GM12878 (cell line): ENCODE results near the gene KRCC1. TPM values are rescaled to one million over a fixed set of nuclear protein-coding genes. Genes with fewer than 3 reads are reported as not detected.

Experiments used
- ATAC-seq: fragments of 200-7000 bp; cut with Tn5 transposase; 3 replicates; pipeline ENCODE4 v1.9.1; 2020; ENCODE audit warnings: mild to moderate bottlenecking, moderate library complexity
- BruUV-seq: library from RNA; stranded (reverse); fragments of 400-500 nt; replicated peaks from 2 replicates; lab custom pipeline; 2021; lab: Mats Ljungman, UMichigan
- CTCF ChIA-PET: fragments of 300-600 bp; sonication (Branson Sonifier 250); formaldehyde crosslinking; extraction: SDS; loops from one replicate; lab custom pipeline; 2021; ENCODE audit warnings: inconsistent platforms; lab: Yijun Ruan, JAX
- POLR2A ChIA-PET: fragments of 350-600 bp; formaldehyde crosslinking; extraction: SDS; loops from one replicate; lab custom pipeline; 2021; ENCODE audit warnings: inconsistent platforms; lab: Charles Lee
- RAD21 ChIA-PET: fragments of 300-600 bp; sonication (Branson Sonifier 250); formaldehyde crosslinking; loops from one replicate; lab custom pipeline; 2023; ENCODE audit warnings: antibody characterized with exemption; ENCODE audit not compliant: unreplicated experiment; lab: Charles Lee
- SMC1A ChIA-PET: fragments of 300-600 bp; sonication (Branson Sonifier 250); formaldehyde crosslinking; loops from one replicate; lab custom pipeline; 2023; ENCODE audit not compliant: unreplicated experiment, uncharacterized antibody; lab: Charles Lee
- DNase-seq: peaks from one replicate; pipeline ENCODE4 v3.0.0-alpha.2; 2011; ENCODE audit warnings: low read depth, low spot score
- FAIRE-seq: peaks from 3 replicates; lab custom pipeline; 2011; peaks lifted over from hg19 to GRCh38; lab: Jason Lieb, UNC
- H2AFZ ChIP-seq: 2 replicates; pipeline ENCODE4 v1.6.0; 2011; ENCODE audit warnings: low read depth, low read length, control low read depth; ENCODE audit not compliant: control insufficient read depth
- H3K27ac ChIP-seq: 2 replicates; pipeline ENCODE4 v1.5.1; 2011; ENCODE audit warnings: control low read depth; ENCODE audit not compliant: control insufficient read depth, insufficient read depth
- H3K27me3 ChIP-seq, 2 experiments: replicated peaks in 1 of 2; 2 replicates each; pipeline versions ENCODE4 v1.6.0 to v1.6.1; 2011; ENCODE audit warnings: low read length in 1 of 2; ENCODE audit not compliant: control insufficient read depth in 2 of 2, insufficient read depth in 2 of 2
- H3K36me3 ChIP-seq, 2 experiments: 2 replicates each; pipeline ENCODE4 v1.5.1; 2011; ENCODE audit warnings: low read length in 1 of 2; ENCODE audit not compliant: control insufficient read depth in 2 of 2, insufficient read depth in 2 of 2
- H3K4me1 ChIP-seq: 2 replicates; pipeline ENCODE4 v1.6.1; 2011; ENCODE audit warnings: mild to moderate bottlenecking, low read length, moderate library complexity, mixed read lengths; ENCODE audit not compliant: control insufficient read depth, insufficient read depth
- H3K4me2 ChIP-seq: 2 replicates; pipeline ENCODE4 v1.6.0; 2011; ENCODE audit warnings: control low read depth; ENCODE audit not compliant: control insufficient read depth, insufficient read depth
- H3K4me3 ChIP-seq: fragments of 200-600 bp; sonication (generic); 2 replicates; pipeline ENCODE4 v1.5.1; 2016
- H3K79me2 ChIP-seq: 2 replicates; pipeline ENCODE4 v1.6.0; 2011; ENCODE audit warnings: low read length; ENCODE audit not compliant: control insufficient read depth, insufficient read depth
- H3K9ac ChIP-seq: 2 replicates; pipeline ENCODE4 v1.8.0; 2011; ENCODE audit warnings: low read length, control low read depth, mixed read lengths; ENCODE audit not compliant: control insufficient read depth, insufficient read depth
- H3K9me3 ChIP-seq: replicated peaks from 3 replicates; pipeline ENCODE4 v1.5.1; 2011; ENCODE audit warnings: mild to moderate bottlenecking, low read length; ENCODE audit not compliant: control insufficient read depth, insufficient read depth
- H4K20me1 ChIP-seq: 2 replicates; pipeline ENCODE4 v1.6.0; 2011; ENCODE audit not compliant: control insufficient read depth, insufficient read depth
- BHLHE40 ChIP-seq, 2 experiments: fragments of 450-650 bp in 1 of 2; IDR thresholded peaks; 2 replicates each; pipeline ENCODE4 v1.6.1; 2011 to 2017; ENCODE audit warnings: low read depth in 2 of 2, borderline replicate concordance in 1 of 2, improper control_type of control experiment in 1 of 2, low read length in 1 of 2, mild to moderate bottlenecking in 1 of 2
- MEF2A ChIP-seq: IDR thresholded peaks from 2 replicates; pipeline ENCODE4 v1.6.1; 2011; ENCODE audit warnings: low read depth, mild to moderate bottlenecking, low read length, moderate library complexity; ENCODE audit not compliant: insufficient read depth
- NR2F1 ChIP-seq: fragments of 450-650 bp; conservative IDR thresholded peaks from 2 replicates; pipeline ENCODE4 v1.6.1; 2017; ENCODE audit warnings: mild to moderate bottlenecking
- POLR2A ChIP-seq: IDR thresholded peaks from 2 replicates; pipeline ENCODE4 v1.6.1; 2011; ENCODE audit warnings: low read depth, mild to moderate bottlenecking, low read length
- RUNX3 ChIP-seq: IDR thresholded peaks from 2 replicates; pipeline ENCODE4 v1.6.1; 2012; ENCODE audit warnings: low read length, inconsistent platforms
- SP1 ChIP-seq: IDR thresholded peaks from one replicate; pipeline ENCODE4 v1.6.1; 2011; ENCODE audit warnings: low read depth, low read length
- SUPT20H ChIP-seq: IDR thresholded peaks from 2 replicates; pipeline ENCODE4 v1.6.1; 2011; ENCODE audit warnings: low read depth, mild to moderate bottlenecking, low read length, moderate library complexity, borderline replicate concordance; ENCODE audit not compliant: control insufficient read depth
- TCF12 ChIP-seq: IDR thresholded peaks from 2 replicates; pipeline ENCODE4 v1.6.1; 2011; ENCODE audit warnings: low read depth, mild to moderate bottlenecking, low read length
- WGBS: methylation state at CpG from one replicate; pipeline ENCODE4 v1.1.6; 2016; ENCODE audit warnings: low lambda C conversion rate; ENCODE audit not compliant: insufficient replicate concordance, insufficient coverage; ENCODE audit errors: missing lambda C conversion rate; 5-methylcytosine and 5-hydroxymethylcytosine counted together
- in situ Hi-C: fragments of 300-500 bp; cut with MboI; formaldehyde crosslinking; loops from 9 replicates; pipeline ENCODE4 v1.14.3; 2018; ENCODE audit warnings: mixed read lengths
- intact Hi-C: fragments of 100-400 bp; cut with micrococcal nuclease; formaldehyde crosslinking; loops from one replicate; pipeline ENCODE4 v1.14.2; 2022; ENCODE audit not compliant: unreplicated experiment
- polyA plus RNA-seq, 11 experiments: library from polyadenylated mRNA; depleted of rRNA in 4 of 11; unstranded in 6 of 11; stranded (reverse) in 5 of 11; fragments of >200 nt; fragmentation: Nextera tagmentation in 4 of 11; fragmentation: Illumina TruSeq in 1 of 11; extraction: Ambion mirVana in 4 of 11; extraction: Trizol in 1 of 11; gene quantifications; 1 replicate in 1 of 11; 2 replicates in 10 of 11; pipeline versions ENCODE4 v1.2.1 to v1.2.3, GENCODE V29; 2011 to 2016; ENCODE audit warnings: inconsistent platforms in 2 of 11, missing spikeins in 2 of 11, low read depth in 1 of 11
- total RNA-seq, 4 experiments: library from RNA; depleted of rRNA in 3 of 4; stranded (reverse); fragments of >200 nt in 3 of 4; fragmentation: Illumina TruSeq in 1 of 4; extraction: Trizol in 1 of 4; gene quantifications; 2 replicates each; pipeline versions ENCODE4 v1.2.1 to v1.2.3, GENCODE V29; 2013 to 2021
- TF ChIP-seq, protein P1 (sequence below): fragments of 450-650 bp; IDR thresholded peaks from 2 replicates; pipeline ENCODE4 v1.6.1; 2017; ENCODE audit warnings: mild to moderate bottlenecking, moderate library complexity
- TF ChIP-seq, protein P2 (sequence below): fragments of 450-650 bp; IDR thresholded peaks from 2 replicates; pipeline ENCODE4 v1.6.1; 2018; ENCODE audit warnings: mild to moderate bottlenecking, low read depth, moderate library complexity; ENCODE audit not compliant: partially characterized antibody

KRCC1 gene
- total and polyA plus RNA-seq, 10 of the 15 experiments (the other 5 are each of a cell fraction or from before 2014, with no cell fraction given) = 3.8 to 27.2 (median 12.5) TPM

DNA sequence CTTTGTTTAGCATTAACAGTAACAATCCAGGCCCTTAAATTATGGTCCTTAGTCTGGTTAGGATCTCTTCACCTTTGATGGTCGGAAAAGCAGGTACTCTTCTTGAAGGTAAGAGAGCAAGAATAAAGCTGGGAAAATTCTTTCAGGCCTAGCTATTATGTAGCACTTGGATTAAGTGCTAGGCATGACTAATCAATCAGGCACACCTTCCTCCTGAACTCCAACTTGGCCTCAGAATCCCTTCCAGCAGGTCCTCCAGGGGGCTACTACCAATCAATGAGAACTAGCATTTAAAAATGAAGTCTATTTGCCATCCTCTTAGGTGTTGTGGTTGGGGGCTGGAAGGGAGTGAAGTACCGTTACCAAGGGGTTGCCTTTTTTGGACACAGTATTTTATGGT, 15.8 kb upstream of the KRCC1 start:
- Histone ChIP-seq H3K9me3 (no peaks in the 10 kb centered on the region), H3K27me3 (no peaks in the 10 kb centered on the region), H3K4me2 (no peak overlapping the region), H3K9ac (no peak overlapping the region), H3K36me3 (no peaks in the 10 kb centered on the region), H2AFZ (no peak overlapping the region), H3K4me3 (no peak overlapping the region), H3K4me1 (no peaks in the 10 kb centered on the region), H4K20me1 (no peaks in the 10 kb centered on the region), H3K27ac (no peak overlapping the region), H3K79me2 (no peaks in the 10 kb centered on the region)
- CTCF ChIA-PET = interaction anchor here (1.5 kb wide), 1 partner anchor 11 kb away, joined by 10 read pairs; no protein-coding TSS in a partner anchor
- intact Hi-C loops = no loop called here
- TF ChIP-seq POLR2A = no peak
- TF ChIP-seq NR2F1 = no peak
- TF ChIP-seq SP1 = no peak
- no peak for TF ChIP-seq BHLHE40 (IDR thresholded peaks at IDR 0.05; ENCODE audit: borderline replicate concordance in 1 of 2, low read depth in 2 of 2, low read length in 1 of 2)
- TF ChIP-seq, protein P1, sequence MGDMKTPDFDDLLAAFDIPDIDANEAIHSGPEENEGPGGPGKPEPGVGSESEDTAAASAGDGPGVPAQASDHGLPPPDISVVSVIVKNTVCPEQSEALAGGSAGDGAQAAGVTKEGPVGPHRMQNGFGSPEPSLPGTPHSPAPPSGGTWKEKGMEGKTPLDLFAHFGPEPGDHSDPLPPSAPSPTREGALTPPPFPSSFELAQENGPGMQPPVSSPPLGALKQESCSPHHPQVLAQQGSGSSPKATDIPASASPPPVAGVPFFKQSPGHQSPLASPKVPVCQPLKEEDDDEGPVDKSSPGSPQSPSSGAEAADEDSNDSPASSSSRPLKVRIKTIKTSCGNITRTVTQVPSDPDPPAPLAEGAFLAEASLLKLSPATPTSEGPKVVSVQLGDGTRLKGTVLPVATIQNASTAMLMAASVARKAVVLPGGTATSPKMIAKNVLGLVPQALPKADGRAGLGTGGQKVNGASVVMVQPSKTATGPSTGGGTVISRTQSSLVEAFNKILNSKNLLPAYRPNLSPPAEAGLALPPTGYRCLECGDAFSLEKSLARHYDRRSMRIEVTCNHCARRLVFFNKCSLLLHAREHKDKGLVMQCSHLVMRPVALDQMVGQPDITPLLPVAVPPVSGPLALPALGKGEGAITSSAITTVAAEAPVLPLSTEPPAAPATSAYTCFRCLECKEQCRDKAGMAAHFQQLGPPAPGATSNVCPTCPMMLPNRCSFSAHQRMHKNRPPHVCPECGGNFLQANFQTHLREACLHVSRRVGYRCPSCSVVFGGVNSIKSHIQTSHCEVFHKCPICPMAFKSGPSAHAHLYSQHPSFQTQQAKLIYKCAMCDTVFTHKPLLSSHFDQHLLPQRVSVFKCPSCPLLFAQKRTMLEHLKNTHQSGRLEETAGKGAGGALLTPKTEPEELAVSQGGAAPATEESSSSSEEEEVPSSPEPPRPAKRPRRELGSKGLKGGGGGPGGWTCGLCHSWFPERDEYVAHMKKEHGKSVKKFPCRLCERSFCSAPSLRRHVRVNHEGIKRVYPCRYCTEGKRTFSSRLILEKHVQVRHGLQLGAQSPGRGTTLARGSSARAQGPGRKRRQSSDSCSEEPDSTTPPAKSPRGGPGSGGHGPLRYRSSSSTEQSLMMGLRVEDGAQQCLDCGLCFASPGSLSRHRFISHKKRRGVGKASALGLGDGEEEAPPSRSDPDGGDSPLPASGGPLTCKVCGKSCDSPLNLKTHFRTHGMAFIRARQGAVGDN = no peak
- TF ChIP-seq RUNX3 = no peak
- TF ChIP-seq SUPT20H = no peak
- no peak for TF ChIP-seq MEF2A
- TF ChIP-seq, protein P2, sequence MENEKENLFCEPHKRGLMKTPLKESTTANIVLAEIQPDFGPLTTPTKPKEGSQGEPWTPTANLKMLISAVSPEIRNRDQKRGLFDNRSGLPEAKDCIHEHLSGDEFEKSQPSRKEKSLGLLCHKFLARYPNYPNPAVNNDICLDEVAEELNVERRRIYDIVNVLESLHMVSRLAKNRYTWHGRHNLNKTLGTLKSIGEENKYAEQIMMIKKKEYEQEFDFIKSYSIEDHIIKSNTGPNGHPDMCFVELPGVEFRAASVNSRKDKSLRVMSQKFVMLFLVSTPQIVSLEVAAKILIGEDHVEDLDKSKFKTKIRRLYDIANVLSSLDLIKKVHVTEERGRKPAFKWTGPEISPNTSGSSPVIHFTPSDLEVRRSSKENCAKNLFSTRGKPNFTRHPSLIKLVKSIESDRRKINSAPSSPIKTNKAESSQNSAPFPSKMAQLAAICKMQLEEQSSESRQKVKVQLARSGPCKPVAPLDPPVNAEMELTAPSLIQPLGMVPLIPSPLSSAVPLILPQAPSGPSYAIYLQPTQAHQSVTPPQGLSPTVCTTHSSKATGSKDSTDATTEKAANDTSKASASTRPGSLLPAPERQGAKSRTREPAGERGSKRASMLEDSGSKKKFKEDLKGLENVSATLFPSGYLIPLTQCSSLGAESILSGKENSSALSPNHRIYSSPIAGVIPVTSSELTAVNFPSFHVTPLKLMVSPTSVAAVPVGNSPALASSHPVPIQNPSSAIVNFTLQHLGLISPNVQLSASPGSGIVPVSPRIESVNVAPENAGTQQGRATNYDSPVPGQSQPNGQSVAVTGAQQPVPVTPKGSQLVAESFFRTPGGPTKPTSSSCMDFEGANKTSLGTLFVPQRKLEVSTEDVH = no peak
- TF ChIP-seq TCF12 = no peak
- DNase-seq = no peak
- POLR2A ChIA-PET = no interaction called here
- ATAC-seq = no peak
- in situ Hi-C loops = loop anchor here (25.0 kb wide), 1 partner anchor 591 kb away; no protein-coding TSS in a partner anchor
- no peak for FAIRE-seq
- RAD21 ChIA-PET = no interaction called here
- SMC1A ChIA-PET = interaction anchor here (1.8 kb wide), 1 partner anchor 11 kb away, joined by 5 read pairs; no protein-coding TSS in a partner anchor
- BruUV-seq = no TSS peak
- 11% methylated on average over 2 of the region's 2 CpGs for WGBS
